CMK (cell line): Measurements from ENCODE around the gene MORN3.
"Not testable (repeated sequence)": the region's sequence is repeated elsewhere in the genome, so short reads cannot be mapped to it uniquely, and the experiment has no call there.

ENCODE experiments used
- DNase-seq: peaks from one replicate; pipeline ENCODE4 v3.0.0-alpha.2; 2010; ENCODE audit warnings: low read depth

MORN3 gene

GRCh38 chr12:121638298-121639202 is 30.9 kb downstream of the MORN3 start:
- DNase-seq = no peak

GRCh38 chr12:121637231-121637914 is 32.1 kb downstream of the MORN3 start:
- DNase-seq = no peak

GRCh38 chr12:121634836-121635235 is 34.6 kb downstream of the MORN3 start:
- DNase-seq = no peak

GRCh38 chr12:121633833-121634196 is 35.6 kb downstream of the MORN3 start:
- not testable (repeated sequence) for DNase-seq

- DNase-seq = no peak
Measured at GRCh38 chr12:121632069-121632970, 37.1 kb downstream of the MORN3 start.

GRCh38 chr12:121630791-121631355 is 38.6 kb downstream of the MORN3 start:
- DNase-seq = no peak

GRCh38 chr12:121628536-121628935 is 40.9 kb downstream of the MORN3 start:
- DNase-seq = no peak

- DNase-seq = no peak
Measured at GRCh38 chr12:121628037-121628436, 41.4 kb downstream of the MORN3 start.

GRCh38 chr12:121626853-121627640 is 42.4 kb downstream of the MORN3 start:
- peak; percentile 69 for DNase-seq

- peak; percentile 85 for DNase-seq
Measured at GRCh38 chr12:121626087-121626852, 43.2 kb downstream of the MORN3 start, which contains the start of gene ORAI1. ORAI1 (plus strand) TSS chr12:121626530.

- DNase-seq = no peak
Measured at GRCh38 chr12:121620333-121620891, 49.0 kb downstream of the MORN3 start.

- DNase-seq = no peak
Measured at GRCh38 chr12:121618659-121619233, 50.7 kb downstream of the MORN3 start.

- no peak for DNase-seq
Measured at GRCh38 chr12:121614872-121615467, 54.5 kb downstream of the MORN3 start.

- DNase-seq = no peak
Measured at GRCh38 chr12:121613462-121613861, 56.0 kb downstream of the MORN3 start.

GRCh38 chr12:121611306-121611705 is 58.1 kb downstream of the MORN3 start:
- no peak for DNase-seq

- DNase-seq = no peak
Measured at GRCh38 chr12:121610239-121611149, 59.0 kb downstream of the MORN3 start.

- no peak for DNase-seq
Measured at GRCh38 chr12:121608301-121608700, 61.2 kb downstream of the MORN3 start.

- DNase-seq = no peak
Measured at GRCh38 chr12:121603581-121603980, 65.9 kb downstream of the MORN3 start.
